ENCODE data around the gene RPS6KA6. TPM values are rescaled to one million over a fixed set of nuclear protein-coding genes. Genes with fewer than 3 reads are reported as not detected.

RPS6KA6 gene
- total and polyA plus RNA-seq, 2 of the 13 experiments (the other 11 are each of a cell fraction or from before 2014, with no cell fraction given) = not detected

DNA sequence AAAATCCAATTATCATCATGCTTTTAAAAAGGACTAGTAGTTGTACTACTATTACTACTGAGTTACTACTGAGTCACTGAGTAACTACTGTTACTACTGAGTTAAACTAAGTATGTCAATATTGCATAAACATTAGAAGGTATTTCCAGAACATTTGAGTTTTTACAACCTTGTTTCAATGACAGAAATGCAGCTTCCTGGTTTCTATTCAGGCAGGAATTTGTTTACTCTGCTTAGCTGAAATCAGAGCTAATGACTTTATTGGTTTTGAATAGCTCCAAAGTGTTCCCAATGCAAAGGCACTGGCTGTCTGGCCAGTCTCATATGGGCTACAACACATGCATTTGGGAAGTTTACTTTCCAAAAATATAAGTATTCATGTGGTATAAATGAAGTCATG is 12.0 kb downstream of the RPS6KA6 start (continued):
- TF ChIP-seq ATF7 (IDR thresholded peaks at IDR 0.05) = no peak
- TF ChIP-seq ATF7 (CRISPR knock-in tag; IDR thresholded peaks at IDR 0.05) = no peak
- no peak for TF ChIP-seq ZNF33A (CRISPR knock-in tag; IDR thresholded peaks at IDR 0.05; ENCODE audit: borderline replicate concordance)
- TF ChIP-seq, protein P1, sequence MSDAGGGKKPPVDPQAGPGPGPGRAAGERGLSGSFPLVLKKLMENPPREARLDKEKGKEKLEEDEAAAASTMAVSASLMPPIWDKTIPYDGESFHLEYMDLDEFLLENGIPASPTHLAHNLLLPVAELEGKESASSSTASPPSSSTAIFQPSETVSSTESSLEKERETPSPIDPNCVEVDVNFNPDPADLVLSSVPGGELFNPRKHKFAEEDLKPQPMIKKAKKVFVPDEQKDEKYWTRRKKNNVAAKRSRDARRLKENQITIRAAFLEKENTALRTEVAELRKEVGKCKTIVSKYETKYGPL (CRISPR knock-in tag; IDR thresholded peaks at IDR 0.05) = no peak
- no peak for TF ChIP-seq HMG20A (CRISPR knock-in tag; IDR thresholded peaks at IDR 0.05; ENCODE audit: borderline replicate concordance)
- TF ChIP-seq, protein P2, sequence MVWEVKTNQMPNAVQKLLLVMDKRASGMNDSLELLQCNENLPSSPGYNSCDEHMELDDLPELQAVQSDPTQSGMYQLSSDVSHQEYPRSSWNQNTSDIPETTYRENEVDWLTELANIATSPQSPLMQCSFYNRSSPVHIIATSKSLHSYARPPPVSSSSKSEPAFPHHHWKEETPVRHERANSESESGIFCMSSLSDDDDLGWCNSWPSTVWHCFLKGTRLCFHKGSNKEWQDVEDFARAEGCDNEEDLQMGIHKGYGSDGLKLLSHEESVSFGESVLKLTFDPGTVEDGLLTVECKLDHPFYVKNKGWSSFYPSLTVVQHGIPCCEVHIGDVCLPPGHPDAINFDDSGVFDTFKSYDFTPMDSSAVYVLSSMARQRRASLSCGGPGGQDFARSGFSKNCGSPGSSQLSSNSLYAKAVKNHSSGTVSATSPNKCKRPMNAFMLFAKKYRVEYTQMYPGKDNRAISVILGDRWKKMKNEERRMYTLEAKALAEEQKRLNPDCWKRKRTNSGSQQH (CRISPR knock-in tag; IDR thresholded peaks at IDR 0.05; ENCODE audit: low read depth) = no peak
- TF ChIP-seq ZNF773 (CRISPR knock-in tag; IDR thresholded peaks at IDR 0.05; ENCODE audit: borderline replicate concordance) = no peak
- TF ChIP-seq, protein P3, sequence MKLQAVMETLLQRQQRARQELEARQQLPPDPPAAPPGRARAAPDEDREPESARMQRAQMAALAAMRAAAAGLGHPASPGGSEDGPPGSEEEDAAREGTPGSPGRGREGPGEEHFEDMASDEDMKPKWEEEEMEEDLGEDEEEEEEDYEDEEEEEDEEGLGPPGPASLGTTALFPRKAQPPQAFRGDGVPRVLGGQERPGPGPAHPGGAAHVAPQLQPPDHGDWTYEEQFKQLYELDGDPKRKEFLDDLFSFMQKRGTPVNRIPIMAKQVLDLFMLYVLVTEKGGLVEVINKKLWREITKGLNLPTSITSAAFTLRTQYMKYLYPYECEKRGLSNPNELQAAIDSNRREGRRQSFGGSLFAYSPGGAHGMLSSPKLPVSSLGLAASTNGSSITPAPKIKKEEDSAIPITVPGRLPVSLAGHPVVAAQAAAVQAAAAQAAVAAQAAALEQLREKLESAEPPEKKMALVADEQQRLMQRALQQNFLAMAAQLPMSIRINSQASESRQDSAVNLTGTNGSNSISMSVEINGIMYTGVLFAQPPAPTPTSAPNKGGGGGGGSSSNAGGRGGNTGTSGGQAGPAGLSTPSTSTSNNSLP (IDR thresholded peaks at IDR 0.05; ENCODE audit: low read depth, low read length) = no peak

DNA sequence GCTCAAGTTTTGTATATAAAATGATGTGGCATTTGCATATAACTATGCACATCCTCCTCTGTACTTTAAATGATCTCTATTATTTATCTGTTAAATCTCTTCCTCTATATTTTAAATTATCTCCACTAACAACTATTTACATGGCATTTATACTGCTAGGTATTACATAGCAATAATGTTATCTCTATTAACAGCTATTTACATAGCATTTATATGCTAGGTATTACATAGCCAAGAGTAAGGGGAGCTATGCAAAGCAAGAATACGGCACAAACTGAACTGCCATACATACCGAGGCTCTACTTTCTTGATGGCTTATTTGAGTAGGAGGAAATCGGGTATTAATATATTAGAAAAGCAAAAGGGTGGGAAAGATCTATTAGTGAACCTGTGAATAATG is 12.7 kb downstream of the RPS6KA6 start:
- Histone ChIP-seq H3K27ac (ENCODE audit: extremely low read length, insufficient read depth, low read length) (no peak overlapping the region), H2AFZ (ENCODE audit: low read length) (no peak overlapping the region), H3K27me3 (ENCODE audit: control insufficient read depth in 1 of 2, insufficient read depth in 2 of 2, low read length in 2 of 2) (no peaks in the 10 kb centered on the region), H4K20me1 (ENCODE audit: insufficient read depth, low read length) (no peaks in the 10 kb centered on the region), H3K4me1 (ENCODE audit: insufficient read depth, low read length) (no peaks in the 10 kb centered on the region), H3K9me3 (ENCODE audit: low read length) (no peaks in the 10 kb centered on the region), H3K79me2 (ENCODE audit: insufficient read depth, low read length) (no peaks in the 10 kb centered on the region), H3K36me3 (replicated peaks in 1 of 2; ENCODE audit: control insufficient read depth in 1 of 2, insufficient read depth in 2 of 2, low read length in 2 of 2) (no peaks in the 10 kb centered on the region), H3K4me3 (replicated peaks in 1 of 3; ENCODE audit: insufficient read depth in 1 of 3, low read depth in 2 of 3, low read length in 3 of 3) (no peak overlapping the region), H3K4me2 (ENCODE audit: low read depth, low read length) (no peak overlapping the region), H3K9ac (ENCODE audit: insufficient read depth, low read depth, low read length) (no peak overlapping the region)
- no peak for TF ChIP-seq ZNF878 (CRISPR knock-in tag; IDR thresholded peaks at IDR 0.05)
- no peak for TF ChIP-seq ZBTB20 (CRISPR knock-in tag; IDR thresholded peaks at IDR 0.05; ENCODE audit: borderline replicate concordance, low read depth)
- TF ChIP-seq ZNF101 (CRISPR knock-in tag; IDR thresholded peaks at IDR 0.05; ENCODE audit: borderline replicate concordance, low read depth) = no peak
- no peak for TF ChIP-seq YY1 (IDR thresholded peaks at IDR 0.05; ENCODE audit: insufficient read depth, insufficient replicate concordance, low read depth, low read length)
- no peak for TF ChIP-seq ZNF792 (CRISPR knock-in tag; IDR thresholded peaks at IDR 0.05)
- TF ChIP-seq XBP1 (CRISPR knock-in tag; IDR thresholded peaks at IDR 0.05) = no peak
- TF ChIP-seq GTF2F1 (IDR thresholded peaks at IDR 0.05; ENCODE audit: low read length) = no peak
- TF ChIP-seq HMG20A (CRISPR knock-in tag; IDR thresholded peaks at IDR 0.05; ENCODE audit: borderline replicate concordance) = no peak
- TF ChIP-seq, protein P4, sequence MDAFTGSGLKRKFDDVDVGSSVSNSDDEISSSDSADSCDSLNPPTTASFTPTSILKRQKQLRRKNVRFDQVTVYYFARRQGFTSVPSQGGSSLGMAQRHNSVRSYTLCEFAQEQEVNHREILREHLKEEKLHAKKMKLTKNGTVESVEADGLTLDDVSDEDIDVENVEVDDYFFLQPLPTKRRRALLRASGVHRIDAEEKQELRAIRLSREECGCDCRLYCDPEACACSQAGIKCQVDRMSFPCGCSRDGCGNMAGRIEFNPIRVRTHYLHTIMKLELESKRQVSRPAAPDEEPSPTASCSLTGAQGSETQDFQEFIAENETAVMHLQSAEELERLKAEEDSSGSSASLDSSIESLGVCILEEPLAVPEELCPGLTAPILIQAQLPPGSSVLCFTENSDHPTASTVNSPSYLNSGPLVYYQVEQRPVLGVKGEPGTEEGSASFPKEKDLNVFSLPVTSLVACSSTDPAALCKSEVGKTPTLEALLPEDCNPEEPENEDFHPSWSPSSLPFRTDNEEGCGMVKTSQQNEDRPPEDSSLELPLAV (CRISPR knock-in tag; conservative IDR thresholded peaks at IDR 0.05; ENCODE audit: low read depth) = no peak
- CTCF ChIA-PET (ENCODE audit: low intra/inter-chr PET ratio, low total read pairs) = no interaction called here
- POLR2A ChIA-PET = no interaction called here
- in situ Hi-C loops (cut with HindIII; ENCODE audit: extremely low pct_ligation_motif_present, low pct_unique_long_range_greater_than_20kb) = no loop called here
- FAIRE-seq (no peak), ATAC-seq (no peak), DNase-seq (ENCODE audit: low spot score) (no peak)
- BruUV-seq (replicated peaks) = no TSS peak
- intact Hi-C loops (cut with micrococcal nuclease; ENCODE audit: unreplicated experiment) = no loop called here
- WGBS (ENCODE audit: low lambda C conversion rate) = 1% methylated on average over 3 of the region's 3 CpGs
